Transverse colon (tissue), 4 donors: ENCODE measurements around the gene MRPL27.

Source experiments
- EP300 ChIP-seq: sonication (generic); formaldehyde crosslinking; IDR thresholded peaks from one replicate; pipeline ENCODE4 v1.6.1; 2017; ENCODE audit warnings: antibody characterized with exemption, low read depth
- POLR2A ChIP-seq: fragments of 450-650 bp; IDR thresholded peaks from one replicate; pipeline ENCODE4 v1.6.1; 2016; ENCODE audit warnings: antibody characterized with exemption, mild to moderate bottlenecking, moderate library complexity
- POLR2AphosphoS5 ChIP-seq, 3 donors: sonication (generic); formaldehyde crosslinking; IDR thresholded peaks; one replicate each; pipeline ENCODE4 v1.6.1; 2016; ENCODE audit warnings: antibody characterized with exemption in 3 of 3
- TF ChIP-seq, protein P1 (sequence below), 5 experiments: fragments of 200-600 bp in 3 of 5; fragments of 450-650 bp in 2 of 5; sonication (generic) in 3 of 5; IDR thresholded peaks; 1 replicate in 2 of 5; 2 replicates in 3 of 5; pipeline ENCODE4 v1.5.1; 2016 to 2017; ENCODE audit warnings: antibody characterized with exemption in 5 of 5, inconsistent platforms in 3 of 5, mild to moderate bottlenecking in 2 of 5, moderate library complexity in 1 of 5

DNA sequence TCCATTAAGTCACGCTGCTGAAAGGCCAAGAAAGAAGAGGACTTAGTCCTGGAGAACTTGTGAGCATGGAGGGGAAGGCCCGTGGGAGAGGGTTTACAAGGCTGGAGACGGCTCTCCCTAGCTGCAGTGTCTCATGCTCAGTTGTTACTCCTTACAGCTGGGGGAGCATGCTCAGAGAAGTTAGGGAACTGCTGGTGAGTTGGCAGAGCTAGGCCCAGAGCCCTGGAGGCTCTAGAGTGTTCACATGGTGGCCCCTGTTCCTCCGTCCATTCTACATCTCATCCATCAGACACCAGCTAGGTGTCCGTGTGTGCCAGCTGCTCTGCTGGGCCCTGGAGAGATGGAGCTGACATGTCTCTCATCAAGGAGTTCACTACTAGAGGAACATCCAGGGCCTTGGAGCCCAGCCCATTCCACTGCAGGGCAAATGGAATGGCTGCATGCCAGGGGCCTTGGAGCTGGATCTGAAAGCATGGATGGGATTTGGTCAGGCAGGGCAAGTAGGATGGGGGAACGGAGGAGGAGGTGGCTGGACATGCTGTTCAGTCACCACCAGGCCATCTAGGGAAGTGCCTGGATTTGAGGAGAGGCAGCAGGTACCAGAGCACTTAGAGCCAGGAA is 20.8 kb downstream of the MRPL27 start:
- TF ChIP-seq, protein P1, sequence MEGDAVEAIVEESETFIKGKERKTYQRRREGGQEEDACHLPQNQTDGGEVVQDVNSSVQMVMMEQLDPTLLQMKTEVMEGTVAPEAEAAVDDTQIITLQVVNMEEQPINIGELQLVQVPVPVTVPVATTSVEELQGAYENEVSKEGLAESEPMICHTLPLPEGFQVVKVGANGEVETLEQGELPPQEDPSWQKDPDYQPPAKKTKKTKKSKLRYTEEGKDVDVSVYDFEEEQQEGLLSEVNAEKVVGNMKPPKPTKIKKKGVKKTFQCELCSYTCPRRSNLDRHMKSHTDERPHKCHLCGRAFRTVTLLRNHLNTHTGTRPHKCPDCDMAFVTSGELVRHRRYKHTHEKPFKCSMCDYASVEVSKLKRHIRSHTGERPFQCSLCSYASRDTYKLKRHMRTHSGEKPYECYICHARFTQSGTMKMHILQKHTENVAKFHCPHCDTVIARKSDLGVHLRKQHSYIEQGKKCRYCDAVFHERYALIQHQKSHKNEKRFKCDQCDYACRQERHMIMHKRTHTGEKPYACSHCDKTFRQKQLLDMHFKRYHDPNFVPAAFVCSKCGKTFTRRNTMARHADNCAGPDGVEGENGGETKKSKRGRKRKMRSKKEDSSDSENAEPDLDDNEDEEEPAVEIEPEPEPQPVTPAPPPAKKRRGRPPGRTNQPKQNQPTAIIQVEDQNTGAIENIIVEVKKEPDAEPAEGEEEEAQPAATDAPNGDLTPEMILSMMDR (IDR thresholded peaks at IDR 0.05): no peak
- TF ChIP-seq EP300 (no peak), POLR2AphosphoS5 (IDR thresholded peaks at IDR 0.05) (no peak), POLR2A (no peak)
